ENCODE data around the gene ZNF74.

ZNF74 gene

GRCh38 chr22:20433191-20433590, 39.2 kb downstream of the ZNF74 start:
- no peak for DNase-seq (ENCODE audit: low spot score)

- DNase-seq (ENCODE audit: low spot score), result no peak
Measured at GRCh38 chr22:20433686-20434241, 39.8 kb downstream of the ZNF74 start.

GRCh38 chr22:20434264-20434751, 40.4 kb downstream of the ZNF74 start:
- no peak for DNase-seq (ENCODE audit: low spot score)

GRCh38 chr22:20434773-20435172, 40.8 kb downstream of the ZNF74 start:
- DNase-seq (ENCODE audit: low spot score), result no peak

- DNase-seq (ENCODE audit: low spot score), result no peak
Measured at GRCh38 chr22:20435436-20436306, 41.7 kb downstream of the ZNF74 start.

GRCh38 chr22:20436307-20436767, 42.4 kb downstream of the ZNF74 start:
- DNase-seq (ENCODE audit: low spot score), result peak; percentile 81

- DNase-seq (ENCODE audit: low spot score), result no peak
Measured at GRCh38 chr22:20436768-20437612, 43.0 kb downstream of the ZNF74 start.

- peak; percentile 92 for DNase-seq (ENCODE audit: low spot score)
Measured at GRCh38 chr22:20437613-20438426, 43.9 kb downstream of the ZNF74 start, which contains the start of gene SCARF2. SCARF2 (minus strand) TSS chr22:20437825; CDS start chr22:20437754, 71 bp downstream.

GRCh38 chr22:20438427-20438677, 44.4 kb downstream of the ZNF74 start:
- DNase-seq (ENCODE audit: low spot score), result no peak

GRCh38 chr22:20438678-20439492, 44.9 kb downstream of the ZNF74 start:
- DNase-seq (ENCODE audit: low spot score), result peak; percentile 84

- DNase-seq (ENCODE audit: low spot score), result no peak
Measured at GRCh38 chr22:20439556-20439927, 45.6 kb downstream of the ZNF74 start.

GRCh38 chr22:20439928-20440575, 46.1 kb downstream of the ZNF74 start:
- no peak for DNase-seq (ENCODE audit: low spot score)

GRCh38 chr22:20440637-20441591, 47.0 kb downstream of the ZNF74 start:
- DNase-seq (ENCODE audit: low spot score), result no peak

GRCh38 chr22:20441631-20442484, 47.9 kb downstream of the ZNF74 start:
- DNase-seq (ENCODE audit: low spot score), result no peak

- no peak for DNase-seq (ENCODE audit: low spot score)
Measured at GRCh38 chr22:20442485-20443284, 48.7 kb downstream of the ZNF74 start.

- no peak for DNase-seq (ENCODE audit: low spot score)
Measured at GRCh38 chr22:20444325-20444724, 50.4 kb downstream of the ZNF74 start.

- DNase-seq (ENCODE audit: low spot score), result no peak
Measured at GRCh38 chr22:20446383-20446970, 52.5 kb downstream of the ZNF74 start.
